ENCODE measurements around the gene FGGY. TPM values are rescaled to one million over a fixed set of nuclear protein-coding genes. Genes with fewer than 3 reads are reported as not detected.

FGGY gene
- total and polyA plus RNA-seq, 2 donors (not counting 3 experiments of a cell fraction or from before 2014, with no cell fraction given), result 5.6 to 6.4 TPM

GRCh38 chr1:59427155-59427554 lies 130.3 kb downstream of the FGGY start:
- ChIA-PET POLR2A (no interaction called here), CTCF (interaction anchor here (0.9 kb wide), 1 partner anchor 15 kb away, joined by 3 read pairs; no protein-coding TSS in a partner anchor)
- no peak overlapping the region for H3K27ac ChIP-seq (ENCODE audit: insufficient read depth, low read depth, low read length)
- H3K9ac ChIP-seq (replicated peaks; ENCODE audit: extremely low read depth, insufficient read depth, low read length), result no peak overlapping the region
- no TSS peak for BruUV-seq (replicated peaks)
- DNase-seq (ENCODE audit: low read depth, low spot score) (no peak), FAIRE-seq (no peak)
- no peaks in the 10 kb centered on the region for H3K36me3 ChIP-seq (ENCODE audit: control insufficient read depth in 2 of 2, extremely low read depth in 1 of 2, insufficient read depth in 2 of 2, low read length in 2 of 2)
- TF ChIP-seq FOS (IDR thresholded peaks at IDR 0.05; ENCODE audit: borderline replicate concordance, insufficient read depth, low read length) (no peak), CTCF (IDR thresholded peaks at IDR 0.05; ENCODE audit: extremely low read depth in 1 of 2, insufficient read depth in 1 of 2, low read depth in 1 of 2, low read length in 2 of 2) (no peak), MYC (IDR thresholded peaks at IDR 0.05; ENCODE audit: low read depth, low read length) (no peak), GATA2 (IDR thresholded peaks at IDR 0.05; ENCODE audit: insufficient read depth, insufficient read length, low read depth, low read length) (no peak), MAX (IDR thresholded peaks at IDR 0.05; ENCODE audit: insufficient read depth, insufficient read length) (no peak), POLR2A (IDR thresholded peaks at IDR 0.05; ENCODE audit: low read depth, low read length) (no peak), JUN (IDR thresholded peaks at IDR 0.05; ENCODE audit: borderline replicate concordance, insufficient read depth, insufficient read length, low read depth) (no peak), EZH2 (IDR thresholded peaks at IDR 0.05; ENCODE audit: borderline replicate concordance, low read depth, low read length, severe bottlenecking) (no peak), POLR2AphosphoS5 (IDR thresholded peaks at IDR 0.05; ENCODE audit: insufficient read depth, low read depth, low read length) (no peak)
- intact Hi-C loops (cut with micrococcal nuclease) (loop anchor here (10.0 kb wide), 3 partner anchors 248 to 542 kb away; no protein-coding TSS in a partner anchor), dilution Hi-C loops (cut with MboI; ENCODE audit: extremely low pct_ligation_motif_present, low sequenced_read_pairs) (no loop called here)
- no peak overlapping the region for H3K4me3 ChIP-seq (replicated peaks in 1 of 3; ENCODE audit: insufficient read depth in 1 of 3, low read depth in 1 of 3, low read length in 3 of 3)
- H3K27me3 ChIP-seq (ENCODE audit: control insufficient read depth in 2 of 2, insufficient read depth in 2 of 2, low read length in 2 of 2), result no peaks in the 10 kb centered on the region
- no peaks in the 10 kb centered on the region for H3K9me3 ChIP-seq (replicated peaks; ENCODE audit: control insufficient read depth, insufficient read depth, low read length)
- H3K4me1 ChIP-seq (ENCODE audit: control insufficient read depth, extremely low read depth, insufficient read depth, low read length), result peaks cover 10% of the 10 kb centered on the region
- no peak overlapping the region for H2AFZ ChIP-seq (ENCODE audit: low read depth, low read length)
- H3K79me2 ChIP-seq (ENCODE audit: control insufficient read depth, insufficient read depth, low read length), result no peaks in the 10 kb centered on the region
- H3K9me1 ChIP-seq (replicated peaks; ENCODE audit: control insufficient read depth, extremely low read depth, insufficient read depth, low read length), result no peaks in the 10 kb centered on the region
- no peaks in the 10 kb centered on the region for H4K20me1 ChIP-seq (replicated peaks; ENCODE audit: control insufficient read depth, extremely low read depth, insufficient read depth, low read length)
- H3K4me2 ChIP-seq (ENCODE audit: insufficient read depth, low read length), result no peak overlapping the region

All from endothelial cell of umbilical vein (primary cell).